NCI-H2227 (cell line): ENCODE data around the gene PHACTR2.
A peak's percentile ranks its signal among the peaks of the same experiment; 100 is the strongest.
"Not testable (repeated sequence)": the region's sequence is repeated elsewhere in the genome, so short reads cannot be mapped to it uniquely, and the experiment has no call there.

Source experiments
- DNase-seq: peaks from one replicate; lab custom pipeline; 2025; ENCODE audit not compliant: unreplicated experiment; lab: John Stamatoyannopoulos, UW

Gene PHACTR2

DNA sequence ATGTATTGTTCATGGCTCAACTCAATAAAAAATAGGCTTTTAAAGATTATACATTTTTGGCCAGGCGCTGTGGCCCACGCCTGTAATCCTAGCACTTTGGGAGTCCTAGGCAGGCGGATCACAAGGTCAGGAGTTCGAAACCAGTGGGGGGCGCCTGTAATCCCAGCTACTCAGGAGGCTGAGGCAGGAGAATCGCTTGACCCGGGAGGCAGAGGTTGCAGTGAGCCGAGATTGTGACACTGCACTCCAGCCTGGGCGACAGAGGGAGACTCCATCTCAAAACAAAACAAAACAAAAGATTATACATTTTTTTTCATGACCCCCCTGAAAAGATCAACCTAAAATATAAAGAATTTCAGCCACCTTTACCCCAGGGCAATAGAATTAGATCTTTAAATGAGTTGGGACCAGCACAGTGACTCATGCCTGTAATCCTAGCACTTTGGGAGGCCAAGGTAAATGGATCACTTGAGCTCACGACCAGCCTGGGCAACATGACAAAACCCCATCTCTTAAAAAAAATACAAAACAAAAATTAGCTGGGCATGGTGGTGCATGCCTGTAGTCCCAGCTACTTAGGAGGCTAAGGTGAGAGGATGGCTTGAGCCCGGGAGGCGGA lies 60.4 kb downstream of the PHACTR2 start:
- DNase-seq = not testable (repeated sequence)

DNA sequence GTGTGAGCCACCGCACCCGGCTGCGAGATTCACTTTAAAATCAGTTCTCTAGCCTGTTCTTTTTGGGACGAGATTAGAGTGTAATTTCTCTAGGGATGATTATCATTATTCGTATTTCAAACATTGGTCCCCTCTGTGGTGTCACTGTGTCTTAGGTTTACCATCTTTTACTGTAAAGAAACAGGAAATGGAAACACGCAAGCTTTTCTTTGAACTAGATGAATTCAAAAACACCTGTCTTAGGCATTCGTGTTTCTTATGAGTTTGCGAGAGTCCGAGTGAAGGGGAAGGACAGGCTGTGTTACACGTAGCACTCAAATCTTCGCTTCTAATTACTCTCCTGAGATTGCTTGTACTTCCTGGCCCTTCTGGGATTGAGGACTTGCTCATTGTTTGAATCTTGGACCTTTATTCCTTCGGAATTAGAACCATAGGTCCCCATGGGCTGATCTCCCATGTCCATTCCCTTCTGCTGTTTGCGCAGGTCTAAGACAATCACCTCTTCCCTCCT lies 61.6 kb downstream of the PHACTR2 start:
- DNase-seq = no peak

DNA sequence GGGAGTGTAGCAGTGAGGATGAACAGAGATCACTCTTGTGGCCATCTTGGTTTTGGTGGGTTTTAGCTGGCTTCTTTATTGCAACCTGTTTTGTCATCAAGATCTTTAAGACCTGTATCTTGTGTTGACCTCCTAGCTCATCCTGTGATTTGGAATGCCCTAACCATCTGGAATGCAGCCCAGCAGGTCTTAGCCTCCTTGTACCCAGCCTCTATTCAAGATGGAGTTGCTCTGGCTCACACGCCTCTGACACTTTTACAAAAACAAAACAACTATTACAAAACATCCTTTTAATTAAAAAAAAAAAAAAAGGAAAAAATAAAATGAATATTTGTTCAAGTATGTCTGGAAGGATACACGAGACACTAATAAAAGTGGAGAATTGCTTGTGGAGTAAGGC lies 62.4 kb downstream of the PHACTR2 start:
- no peak for DNase-seq

DNA sequence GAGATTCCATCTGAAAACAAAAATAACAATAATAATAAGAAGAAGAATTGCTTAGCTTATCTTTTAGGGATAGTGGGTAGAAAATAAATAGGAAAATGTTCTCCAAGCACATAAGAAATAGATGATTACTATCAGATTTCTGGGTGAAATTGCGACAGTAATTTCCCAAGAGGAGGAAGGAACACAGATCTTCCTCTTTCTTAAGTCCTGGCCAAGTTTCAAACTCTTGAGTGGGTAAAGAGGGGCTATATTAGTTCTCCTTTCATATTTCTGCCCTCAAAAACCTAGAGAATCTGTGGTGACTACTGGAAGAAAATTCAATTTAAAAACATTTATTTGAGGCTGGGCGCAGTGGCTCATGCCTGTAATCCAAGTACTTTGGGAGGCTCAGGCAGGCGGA lies 63.7 kb downstream of the PHACTR2 start:
- DNase-seq = no peak

DNA sequence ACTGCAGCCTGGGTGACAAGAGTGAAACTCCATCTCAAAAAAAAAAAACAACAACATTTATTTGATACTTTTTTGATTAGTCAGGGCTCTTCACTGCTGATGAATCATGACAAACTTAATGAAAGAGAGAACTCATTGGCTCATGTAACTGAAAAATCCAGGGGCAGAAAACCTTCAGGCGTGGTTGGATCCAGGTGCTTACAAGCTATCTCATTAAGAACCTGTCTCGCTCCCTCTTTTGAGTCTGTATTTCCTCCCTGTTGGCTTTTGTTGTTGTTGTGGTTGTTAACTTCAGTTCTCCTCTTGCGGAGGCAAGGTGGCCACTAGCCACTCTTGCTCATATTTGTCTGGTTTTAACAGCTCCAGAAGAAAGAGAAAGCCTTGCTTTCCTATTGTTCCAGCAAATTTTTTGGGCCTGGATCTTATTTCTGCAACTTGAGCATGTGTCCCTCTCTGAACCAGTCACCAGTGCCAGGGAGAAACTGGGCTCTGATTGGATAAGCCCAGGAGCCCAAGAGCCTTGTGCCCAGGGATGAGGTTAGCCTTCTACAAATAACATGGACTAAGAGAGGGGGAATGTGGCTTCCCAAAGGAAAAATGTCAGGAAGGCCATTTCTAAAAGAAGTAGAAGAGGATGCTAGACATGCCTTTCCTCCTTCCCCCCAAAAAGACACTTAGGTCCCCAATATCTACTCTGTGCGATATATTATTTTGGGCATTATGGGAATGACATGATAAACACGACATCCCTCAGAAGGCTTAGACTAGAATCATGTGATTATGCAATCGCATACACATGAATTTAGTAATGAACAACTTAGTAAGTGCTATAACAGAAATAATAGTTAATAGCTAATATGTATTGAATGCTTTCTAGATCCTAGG lies 64.5 kb downstream of the PHACTR2 start:
- no peak for DNase-seq

DNA sequence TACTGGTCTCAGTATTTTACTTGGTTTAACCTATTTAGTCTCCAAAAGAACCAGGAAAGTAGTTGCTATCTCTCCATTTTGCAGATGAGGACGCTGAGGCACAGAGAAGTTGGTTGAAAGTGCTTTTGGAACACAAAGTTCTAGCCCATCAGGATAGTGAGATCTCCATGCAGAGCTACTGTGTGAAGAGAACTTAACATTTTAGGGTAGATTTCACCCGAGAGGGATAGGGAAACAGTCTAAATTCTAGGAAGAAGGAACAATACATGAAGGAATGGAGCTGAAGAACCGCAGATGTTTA lies 65.1 kb downstream of the PHACTR2 start:
- no peak for DNase-seq

DNA sequence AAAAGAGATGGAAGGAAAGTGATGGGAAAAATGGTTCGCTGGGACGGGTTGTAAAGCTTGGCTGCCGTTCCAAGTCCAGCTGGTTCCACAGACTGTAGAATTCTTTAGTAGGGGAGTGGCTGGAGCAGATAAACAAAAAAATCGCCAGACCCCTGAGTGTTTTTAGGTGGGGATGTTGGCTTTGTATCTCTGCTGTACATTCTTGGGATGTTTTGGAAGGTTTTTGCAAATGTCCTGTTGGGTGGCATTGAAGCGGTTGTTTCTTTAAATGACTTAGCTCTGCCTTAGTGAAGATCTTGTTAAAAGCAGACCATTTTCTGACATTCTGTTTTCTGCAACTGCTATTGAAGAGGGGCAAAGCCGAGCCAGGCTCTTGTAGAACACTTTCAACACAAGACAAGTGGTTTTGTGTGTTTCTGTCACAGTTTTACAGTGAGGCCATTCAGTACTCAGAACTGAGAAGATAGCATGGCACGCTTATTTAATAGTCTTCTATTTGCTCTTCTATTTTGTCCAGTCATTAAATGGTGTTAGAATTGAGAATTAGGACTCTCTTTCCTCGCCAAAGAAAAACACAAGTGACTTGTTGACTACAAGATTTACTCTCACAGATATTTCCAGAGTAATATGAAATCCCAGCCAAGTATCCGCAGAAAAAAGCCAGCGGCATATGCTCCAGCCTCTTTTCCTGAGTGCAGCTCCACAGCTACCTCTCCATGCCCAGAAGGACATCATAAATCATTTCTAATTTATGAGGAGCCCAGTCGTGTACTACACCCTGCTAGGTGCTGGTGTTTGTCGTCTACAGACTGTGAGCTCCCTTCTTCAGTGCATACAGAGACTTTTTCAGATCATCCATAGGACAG lies 65.8 kb downstream of the PHACTR2 start:
- DNase-seq = peak; percentile 37

DNA sequence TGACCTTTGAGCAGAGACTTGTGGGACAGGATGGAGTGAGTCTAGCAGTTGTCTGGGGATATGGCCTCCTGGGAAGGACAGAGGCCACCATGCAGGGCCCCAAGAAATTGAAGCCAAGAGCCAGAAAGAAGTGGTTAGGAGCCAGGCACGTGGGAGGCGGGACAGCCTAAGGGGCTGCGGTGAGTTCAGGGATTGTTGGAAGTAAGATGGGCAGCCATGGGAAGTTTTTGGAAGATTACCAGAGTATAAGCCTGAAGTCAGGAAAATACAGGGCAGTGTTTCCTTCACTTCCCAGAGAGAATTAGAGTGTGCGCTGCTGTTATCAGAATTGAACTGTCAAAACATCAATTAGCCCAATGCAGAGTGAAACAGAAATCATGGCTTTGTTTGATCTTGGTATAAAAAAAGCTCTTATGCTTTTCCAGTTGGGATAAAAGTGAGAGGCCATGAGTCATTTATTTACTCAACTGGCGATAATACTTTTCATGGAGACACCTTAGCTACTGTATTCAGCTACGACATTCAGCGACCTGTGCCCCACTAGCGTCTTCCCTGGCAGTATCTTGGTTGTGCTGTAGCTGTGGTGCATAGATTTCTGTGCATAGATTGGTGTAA lies 66.9 kb downstream of the PHACTR2 start:
- DNase-seq = no peak

DNA sequence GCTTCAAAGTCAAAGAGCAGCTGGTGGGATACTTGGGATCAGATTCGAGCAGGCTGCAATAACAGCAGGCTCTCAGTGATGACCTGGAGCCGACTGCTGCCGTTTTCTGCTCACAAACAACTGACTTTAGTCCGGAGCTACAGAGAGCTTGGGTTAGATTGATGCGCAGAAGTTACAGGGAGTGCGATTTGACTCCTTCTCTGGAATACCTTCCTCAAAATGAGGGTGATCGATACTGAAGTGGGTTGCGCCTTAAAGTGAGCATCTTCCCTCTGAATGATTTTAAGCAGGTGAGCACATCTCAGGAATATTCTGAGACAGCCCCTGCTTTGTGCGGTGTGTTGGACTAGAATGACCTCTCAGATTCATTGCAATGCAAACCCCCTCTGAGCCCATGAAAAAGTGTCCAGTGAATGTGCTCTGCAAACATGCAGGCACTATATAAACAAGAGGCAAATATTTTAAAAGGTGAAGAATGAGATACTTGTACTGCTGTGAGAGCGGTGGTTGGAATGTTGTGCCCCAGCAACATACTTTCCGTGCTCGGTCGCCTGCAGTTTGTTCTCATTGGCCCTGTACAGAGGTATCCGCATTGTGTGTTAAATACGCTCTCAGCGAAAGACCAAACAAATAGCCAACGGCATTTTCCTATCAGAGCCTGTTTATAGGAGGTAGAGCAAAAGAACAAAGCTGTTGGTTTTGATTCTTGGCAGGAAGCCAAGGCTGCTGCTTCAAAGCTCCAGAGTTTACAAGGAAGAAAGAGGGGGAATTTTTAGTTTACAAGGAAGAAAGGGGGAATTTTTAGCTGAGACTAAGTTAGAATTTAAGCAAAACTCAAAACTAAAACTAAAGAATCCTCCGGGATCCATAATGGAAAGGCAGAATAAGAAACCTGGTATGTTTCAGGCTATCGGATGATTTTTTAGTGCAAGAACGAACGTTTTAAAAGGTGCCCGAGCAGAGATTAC lies 67.7 kb downstream of the PHACTR2 start:
- peak; percentile 82 for DNase-seq

DNA sequence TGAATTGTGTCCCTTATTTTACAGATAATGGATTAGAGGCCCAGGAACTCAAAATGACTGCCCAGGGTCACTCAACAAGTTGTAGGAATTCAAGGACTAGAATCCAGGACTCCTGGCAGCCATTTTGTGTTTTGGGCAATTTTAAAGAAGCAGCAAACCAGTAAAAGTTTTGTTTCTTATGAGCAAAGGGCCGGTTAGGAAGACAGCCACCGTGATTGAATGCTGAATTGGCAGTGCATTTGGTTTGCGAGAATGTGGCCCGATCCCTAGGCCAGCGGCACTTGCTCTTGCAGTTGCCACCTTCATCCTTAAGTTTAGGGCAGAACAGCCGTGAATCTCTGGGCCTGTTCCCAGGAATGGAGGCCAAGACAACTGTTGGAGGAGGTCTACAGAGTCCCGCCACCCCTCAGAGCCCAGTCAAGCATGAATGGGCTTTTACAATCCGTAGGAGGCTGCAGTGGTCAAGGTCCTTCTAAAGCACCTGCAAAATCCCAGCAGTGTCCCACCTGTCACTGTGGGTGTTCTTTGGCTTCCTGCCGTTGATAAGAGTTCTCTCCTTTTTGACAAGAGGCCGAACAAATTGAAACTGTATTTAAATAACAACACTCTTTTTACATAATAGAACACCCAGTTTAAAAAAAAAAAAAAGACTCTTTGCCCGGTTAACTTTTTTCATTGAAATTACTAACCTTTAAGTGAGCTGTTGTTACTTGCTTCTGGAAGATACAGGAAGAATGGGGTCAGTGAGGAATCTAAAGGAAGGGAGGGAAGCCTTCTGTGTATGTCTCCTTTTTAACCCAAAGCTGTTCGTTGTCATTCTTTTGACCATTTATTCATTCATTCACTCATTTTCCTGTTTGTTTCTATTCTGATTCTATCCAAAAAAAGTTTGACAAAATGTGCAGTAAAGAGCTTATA lies 68.7 kb downstream of the PHACTR2 start:
- no peak for DNase-seq

DNA sequence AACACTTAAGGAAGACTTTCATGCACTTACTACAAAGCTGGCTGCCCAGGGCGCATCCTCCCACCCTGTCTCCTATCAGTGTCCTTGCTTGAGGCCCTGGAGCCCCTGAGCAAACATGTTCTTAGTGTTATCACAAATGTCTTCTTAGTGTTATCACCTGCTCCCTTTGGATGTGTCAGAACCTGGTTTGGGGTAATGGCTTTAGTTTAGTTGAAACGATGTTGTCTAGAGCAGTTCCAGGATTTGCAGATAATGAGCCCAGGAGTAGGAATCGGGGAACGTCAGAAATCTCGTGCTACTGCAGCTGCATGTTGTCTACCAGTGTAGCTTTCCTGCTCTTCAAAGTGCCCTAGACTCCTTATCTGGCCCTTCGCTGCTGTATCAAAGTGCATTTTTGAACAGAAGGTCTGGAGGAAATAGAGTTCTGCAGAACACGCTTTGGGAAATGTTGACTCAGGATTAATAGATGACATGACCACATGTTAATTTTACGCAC lies 69.6 kb downstream of the PHACTR2 start:
- peak; percentile 30 for DNase-seq

DNA sequence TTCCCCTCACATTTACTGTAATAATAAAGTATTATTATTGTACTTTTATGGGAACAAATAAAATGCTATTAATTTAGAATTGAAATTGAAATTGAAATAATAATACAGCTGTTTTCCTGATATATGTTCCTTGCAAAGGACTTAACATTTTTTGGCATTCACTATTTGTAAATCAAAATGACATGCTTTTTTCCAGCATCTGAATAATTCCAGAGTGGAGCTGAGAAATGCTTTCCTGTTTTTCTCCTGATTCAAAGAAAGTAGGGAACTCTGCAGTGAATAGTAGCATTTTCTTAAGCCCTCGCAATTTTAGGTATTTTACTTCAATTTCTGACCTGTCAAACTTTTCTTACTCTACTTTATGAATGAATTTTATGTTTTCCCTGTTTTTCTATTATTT lies 72.1 kb downstream of the PHACTR2 start:
- DNase-seq = no peak

DNA sequence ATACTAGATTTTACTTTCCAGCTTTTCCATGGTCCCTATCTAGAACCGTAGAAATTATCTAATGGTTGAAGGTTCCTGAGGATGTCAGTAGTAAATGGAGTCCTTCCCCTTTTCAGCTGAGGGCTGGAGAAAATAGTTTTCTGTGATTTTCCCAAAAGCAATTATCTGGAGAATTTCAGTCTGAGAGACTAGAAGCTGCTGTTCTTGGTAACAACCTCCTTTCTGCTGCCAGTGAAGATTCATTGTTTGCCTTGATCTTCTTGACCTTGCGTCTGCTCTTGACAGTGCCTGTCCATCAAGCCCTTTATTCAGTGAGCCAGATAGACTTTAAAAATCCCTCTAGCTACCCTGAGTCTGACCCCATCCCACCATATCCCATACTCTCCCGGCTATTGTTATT lies 73.1 kb downstream of the PHACTR2 start:
- peak; percentile 79 for DNase-seq

DNA sequence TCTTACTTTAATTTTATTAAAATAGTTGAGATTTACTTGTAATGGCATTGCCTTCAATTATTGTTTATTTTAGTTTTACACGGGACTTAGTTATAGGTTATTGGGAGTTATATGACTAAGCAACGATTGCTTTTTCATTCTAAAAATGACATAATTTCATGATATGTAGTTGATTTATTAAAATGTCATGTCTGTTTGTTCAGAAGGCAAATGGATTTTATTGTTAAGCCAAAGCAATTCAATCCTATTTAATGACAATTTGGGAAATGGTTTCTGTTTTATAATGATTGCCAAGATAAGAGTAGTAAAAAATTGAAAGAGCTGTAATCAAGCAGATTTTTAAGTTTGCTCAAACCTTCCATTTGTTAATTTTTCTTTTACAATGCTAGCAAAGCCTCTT lies 74.7 kb downstream of the PHACTR2 start:
- no peak for DNase-seq

DNA sequence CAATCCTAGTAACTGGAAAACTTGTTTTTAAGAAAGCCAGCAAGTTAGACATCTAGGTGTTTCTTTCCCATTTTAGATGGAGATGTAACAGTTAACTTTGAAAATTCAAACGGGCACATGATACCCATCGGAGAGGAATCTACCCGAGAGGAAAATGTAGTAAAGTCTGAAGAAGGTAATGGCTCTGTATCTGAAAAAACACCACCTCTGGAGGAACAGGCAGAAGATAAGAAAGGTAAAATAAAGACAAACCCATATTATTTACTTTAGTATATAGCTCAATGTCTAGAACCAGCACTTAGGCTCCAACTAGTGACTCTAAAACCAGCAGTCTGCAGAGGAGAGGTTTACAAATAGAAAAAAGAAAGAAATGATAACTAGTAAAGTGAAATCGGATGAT lies 75.9 kb downstream of the PHACTR2 start:
- no peak for DNase-seq

DNA sequence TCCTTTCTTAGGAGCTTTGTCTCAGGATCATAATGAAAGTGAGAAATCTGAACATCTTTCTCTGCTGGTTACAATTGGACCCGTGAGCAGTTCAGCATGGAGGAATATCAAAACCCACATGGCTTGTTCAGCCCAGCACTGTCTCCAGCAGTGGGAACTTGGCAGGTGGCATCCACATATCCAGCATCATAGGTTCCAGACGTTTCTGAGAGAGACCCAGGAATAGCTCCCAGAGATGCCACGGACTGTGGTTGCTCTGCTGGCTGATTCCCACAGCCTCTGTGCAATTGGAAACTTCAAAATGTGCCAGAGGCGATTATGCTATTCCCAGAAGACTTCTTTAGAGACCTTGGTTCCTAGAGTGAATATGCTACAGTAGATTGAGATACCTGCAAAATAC lies 76.4 kb downstream of the PHACTR2 start:
- DNase-seq = no peak

DNA sequence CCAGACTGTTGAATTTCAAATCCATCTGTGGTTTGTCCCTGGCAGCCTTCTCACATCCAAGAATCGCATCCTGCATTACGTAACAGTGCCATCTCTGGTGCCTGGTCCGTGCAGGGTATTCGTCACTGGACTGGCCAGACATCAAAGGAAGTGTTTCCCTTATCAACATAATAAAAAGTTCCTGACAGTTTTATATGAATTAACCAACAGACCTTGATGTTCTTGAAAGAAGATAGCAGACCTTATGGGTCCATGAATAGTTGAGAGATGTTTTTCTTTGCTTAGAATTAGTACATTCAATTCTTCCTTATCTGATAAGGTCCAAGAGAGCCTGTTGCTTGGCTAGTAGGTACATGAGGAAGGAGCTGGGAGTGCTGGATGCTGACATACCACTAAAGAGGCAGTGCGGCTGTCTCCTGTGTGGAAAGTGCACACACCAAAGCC lies 77.6 kb downstream of the PHACTR2 start:
- no peak for DNase-seq

DNA sequence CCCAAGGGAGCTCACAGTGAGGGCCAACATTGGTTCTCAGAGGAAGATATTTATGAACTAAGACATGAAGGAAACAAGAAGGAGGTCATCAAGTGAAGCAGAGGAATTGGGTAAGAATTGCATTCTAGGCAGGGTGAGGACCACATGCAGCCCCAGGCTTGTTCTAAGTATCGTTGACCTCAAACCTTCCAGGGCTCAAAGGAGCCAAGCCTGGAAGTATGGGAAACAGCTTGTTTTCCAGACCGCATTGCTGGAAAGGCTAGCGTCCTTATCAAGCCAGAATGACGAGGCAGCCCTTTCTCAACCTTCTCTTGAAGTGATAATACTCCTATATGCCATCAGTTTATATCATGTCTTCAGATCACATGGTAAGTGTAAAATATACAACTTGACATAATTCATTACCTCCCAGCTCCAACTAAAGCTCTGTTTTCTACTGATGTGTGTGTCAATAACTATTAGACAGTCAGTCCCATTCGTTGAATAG lies 79.6 kb downstream of the PHACTR2 start:
- DNase-seq = no peak

DNA sequence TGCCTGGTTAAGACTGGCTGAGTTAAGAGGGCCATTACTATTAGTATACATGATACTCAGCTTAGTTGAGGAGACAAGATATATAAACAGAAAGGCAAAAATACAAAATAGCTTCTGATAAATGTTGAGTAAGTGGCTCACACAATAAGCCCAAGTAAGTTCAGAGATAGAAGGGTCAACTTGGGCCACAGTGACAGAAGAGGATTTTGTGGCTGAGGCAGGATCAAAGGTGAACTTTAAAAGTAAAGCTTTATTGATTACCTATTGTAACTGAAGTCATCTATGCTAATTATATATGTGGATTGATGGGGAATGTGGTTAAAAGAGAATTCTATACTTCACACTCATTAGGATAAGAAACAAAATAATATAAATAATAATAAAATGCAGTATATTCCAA lies 80.8 kb downstream of the PHACTR2 start:
- DNase-seq = no peak
